MM.1S (cell line): ENCODE measurements around the gene ELP5.

Source experiments
- CTCF ChIP-seq: fragments of 300-600 bp; sonication (generic); IDR thresholded peaks from 2 replicates; pipeline ENCODE4 v1.5.1; 2016; ENCODE audit warnings: antibody characterized with exemption, low read length, mixed read lengths
- EZH2phosphoT487 ChIP-seq: fragments of 300-600 bp; sonication (generic); IDR thresholded peaks from 2 replicates; pipeline ENCODE4 v1.6.1; 2018; ENCODE audit warnings: antibody characterized with exemption, low read length

- TF ChIP-seq EZH2phosphoT487, result no peak
- TF ChIP-seq CTCF, result no peak
These were observed 10.3 kb downstream of the ELP5 start, which contains the start of gene CLDN7 for GRCh38 chr17:7262192-7262934.
